BLaER1 treated with 17β-estradiol and CSF1 and Interleukin-3, amounts not matched to agents 10 nM and 100 nM (cell line): ENCODE measurements around the gene ADAMTSL1.

Experiments
- H3K27ac ChIP-seq, 11 experiments: shearing (Covaris generic); formaldehyde crosslinking; 2 replicates each; pipeline ENCODE4 v1.8.1; 2022
- H3K27me3 ChIP-seq, 11 experiments: shearing (Covaris generic); formaldehyde crosslinking; 2 replicates each; pipeline ENCODE4 v1.8.1; 2022
- H3K36me3 ChIP-seq, 11 experiments: shearing (Covaris generic); formaldehyde crosslinking; 2 replicates each; pipeline ENCODE4 v1.8.1; 2022
- H3K4me1 ChIP-seq, 10 experiments: shearing (Covaris generic); formaldehyde crosslinking; 2 replicates each; pipeline ENCODE4 v1.8.1; 2022
- H3K4me2 ChIP-seq, 11 experiments: shearing (Covaris generic); formaldehyde crosslinking; 2 replicates each; pipeline ENCODE4 v1.8.1; 2022
- H3K4me3 ChIP-seq, 10 experiments: shearing (Covaris generic); formaldehyde crosslinking; 2 replicates each; pipeline ENCODE4 v1.8.1; 2022
- H3K9ac ChIP-seq, 11 experiments: shearing (Covaris generic); formaldehyde crosslinking; 2 replicates each; pipeline ENCODE4 v1.8.1; 2022
- H3K9me3 ChIP-seq, 11 experiments: shearing (Covaris generic); formaldehyde crosslinking; replicated peaks in 1 of 11; 2 replicates each; pipeline ENCODE4 v1.8.1; 2022
- H4K20me1 ChIP-seq, 11 experiments: shearing (Covaris generic); formaldehyde crosslinking; 2 replicates each; pipeline ENCODE4 v1.8.1; 2022
- Cebpa-rat ChIP-seq, 11 experiments: shearing (Covaris generic); IDR thresholded peaks; 2 replicates each; pipeline ENCODE4 v1.8.1; 2022

ADAMTSL1 gene

DNA sequence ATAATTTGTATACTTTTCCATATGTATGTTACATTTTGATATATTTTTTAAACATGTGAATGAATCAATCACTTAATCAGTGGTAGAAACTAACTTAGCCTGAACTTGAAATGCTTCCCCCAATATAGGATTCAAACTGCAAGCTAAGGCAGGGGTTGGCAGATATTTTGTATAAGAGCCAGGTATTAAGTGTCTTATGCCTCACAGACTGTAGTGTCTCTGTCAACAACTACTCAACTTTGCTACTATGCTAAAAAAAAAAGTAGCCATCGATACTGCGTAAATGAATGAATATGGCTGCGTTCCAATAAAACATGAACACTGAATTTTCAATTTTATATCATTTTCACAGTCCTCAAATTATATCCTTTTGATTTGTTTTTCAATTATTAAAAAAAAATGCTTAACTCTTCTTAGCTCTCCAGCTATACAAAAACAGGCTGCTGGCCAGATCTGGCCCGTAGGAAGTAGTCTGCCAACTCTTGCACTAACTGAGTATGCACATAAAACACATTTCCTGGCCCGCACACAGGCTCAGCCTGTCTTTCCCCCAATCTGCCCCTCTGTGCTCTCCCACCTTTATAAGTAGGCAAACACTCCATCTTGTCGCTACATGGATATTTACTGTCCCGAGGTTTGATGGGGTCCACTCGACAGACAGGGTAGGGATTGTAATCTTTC, 467.2 kb downstream of the ADAMTSL1 start:
- no peaks in the 10 kb centered on the region for H3K27me3 ChIP-seq
- no peak for TF ChIP-seq Cebpa-rat (IDR thresholded peaks at IDR 0.05)
- peaks cover 0 to 27% (median 6%) of the 10 kb centered on the region in 11 experiments; a peak in 11 of 22 replicates for H3K9me3 ChIP-seq
- H3K27ac ChIP-seq: no peak overlapping the region
- peaks cover 13 to 40% (median 29%) of the 10 kb centered on the region in 10 experiments for H3K4me1 ChIP-seq
- H3K4me3 ChIP-seq: no peak overlapping the region
- no peak overlapping the region for H3K9ac ChIP-seq
- no peaks in the 10 kb centered on the region for H4K20me1 ChIP-seq
- H3K4me2 ChIP-seq: no peak overlapping the region
- no peaks in the 10 kb centered on the region for H3K36me3 ChIP-seq

GRCh38 chr9:18942801-18943200, 468.8 kb downstream of the ADAMTSL1 start:
- Histone ChIP-seq H3K27ac (peak overlapping the region in 9 of 11 experiments; percentile 0 to 96 (median 54); a peak in 17 of 22 replicates), H3K27me3 (no peaks in the 10 kb centered on the region), H3K9me3 (peaks cover 0 to 20% (median 6%) of the 10 kb centered on the region in 11 experiments; a peak in 10 of 22 replicates), H3K4me2 (peak overlapping the region; percentile 19 to 83 (median 76); a peak in 21 of 22 replicates), H3K9ac (peak overlapping the region in 4 of 11 experiments; percentile 20 to 44 (median 27); a peak in 4 of 22 replicates), H3K36me3 (no peaks in the 10 kb centered on the region), H4K20me1 (no peaks in the 10 kb centered on the region), H3K4me3 (no peak overlapping the region), H3K4me1 (peaks cover 26 to 56% (median 43%) of the 10 kb centered on the region in 10 experiments)
- no peak for TF ChIP-seq Cebpa-rat (IDR thresholded peaks at IDR 0.05)

- TF ChIP-seq Cebpa-rat (IDR thresholded peaks at IDR 0.05): peak in 9 of 11 experiments; percentile 26 to 86 (median 73); a peak in 14 of 22 replicates
- H3K27ac ChIP-seq: peak overlapping the region; percentile 59 to 96 (median 91); a peak in 21 of 22 replicates
- no peaks in the 10 kb centered on the region for H4K20me1 ChIP-seq
- peaks cover 0 to 23% (median 6%) of the 10 kb centered on the region in 11 experiments; a peak in 9 of 22 replicates for H3K9me3 ChIP-seq
- H3K36me3 ChIP-seq: no peaks in the 10 kb centered on the region
- peak overlapping the region in 10 of 11 experiments; percentile 36 to 80 (median 74); a peak in 19 of 22 replicates for H3K9ac ChIP-seq
- peak overlapping the region; percentile 56 to 90 (median 82) for H3K4me2 ChIP-seq
- no peaks in the 10 kb centered on the region for H3K27me3 ChIP-seq
- H3K4me3 ChIP-seq: peak overlapping the region in 1 of 10 experiments; percentile 20; a peak in 2 of 20 replicates
- H3K4me1 ChIP-seq: peaks cover 33 to 83% (median 63%) of the 10 kb centered on the region in 10 experiments
Observed at GRCh38 chr9:18947892-18948339, 474.0 kb downstream of the ADAMTSL1 start.

DNA sequence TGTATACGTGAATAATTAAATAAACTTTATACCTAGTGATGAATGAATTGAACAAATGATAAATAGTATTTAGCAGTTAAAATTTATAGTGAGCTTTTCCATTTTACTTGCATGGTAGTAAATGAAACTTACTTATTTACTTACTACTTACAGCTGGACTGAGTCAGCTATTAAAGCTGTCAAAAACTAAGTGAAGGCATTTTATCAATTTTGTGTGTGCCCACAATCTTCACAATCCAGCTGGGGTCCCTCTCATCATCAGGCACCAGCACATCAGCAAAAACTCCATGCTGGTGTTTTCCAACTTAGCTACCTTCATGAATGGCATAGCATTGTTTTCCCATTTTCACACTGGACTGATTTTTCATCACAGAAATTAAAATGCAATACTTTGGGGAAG, 478.0 kb downstream of the ADAMTSL1 start:
- Histone ChIP-seq H3K4me1 (peaks cover 21 to 44% (median 33%) of the 10 kb centered on the region in 10 experiments), H4K20me1 (no peaks in the 10 kb centered on the region), H3K4me2 (peak overlapping the region in 7 of 11 experiments; percentile 4 to 55 (median 35); a peak in 10 of 22 replicates), H3K27ac (0 out of 22 replicates have a peak overlapping the region, but pooled peaks of 2 of the 11 experiments have one; percentile 1 to 15), H3K9ac (no peak overlapping the region), H3K36me3 (no peaks in the 10 kb centered on the region), H3K27me3 (no peaks in the 10 kb centered on the region), H3K4me3 (no peak overlapping the region), H3K9me3 (0 out of 22 replicates have a peak, but pooled peaks cover 0 to 6% (median 0%) of the 10 kb centered on the region in 11 experiments)
- no peak for TF ChIP-seq Cebpa-rat (IDR thresholded peaks at IDR 0.05)

GRCh38 chr9:18955626-18956025, 481.7 kb downstream of the ADAMTSL1 start:
- no peaks in the 10 kb centered on the region for H3K27me3 ChIP-seq
- no peak overlapping the region for H3K4me3 ChIP-seq
- no peaks in the 10 kb centered on the region for H3K36me3 ChIP-seq
- H3K9me3 ChIP-seq: 0 out of 22 replicates have a peak, but pooled peaks cover 0 to 2% (median 0%) of the 10 kb centered on the region in 11 experiments
- no peaks in the 10 kb centered on the region for H4K20me1 ChIP-seq
- no peak for TF ChIP-seq Cebpa-rat (IDR thresholded peaks at IDR 0.05)
- H3K27ac ChIP-seq: no peak overlapping the region
- no peak overlapping the region for H3K9ac ChIP-seq
- H3K4me1 ChIP-seq: peaks cover 0 to 8% (median 6%) of the 10 kb centered on the region in 10 experiments; a peak in 13 of 20 replicates
- H3K4me2 ChIP-seq: no peak overlapping the region
